GM12874 (cell line): Measurements from ENCODE around the gene EYA4.

Experiments
- CTCF ChIP-seq: IDR thresholded peaks from 2 replicates; pipeline ENCODE4 v1.5.1; 2011; ENCODE audit warnings: low read depth, mild to moderate bottlenecking, control low read depth, low read length, moderate library complexity; ENCODE audit not compliant: insufficient read depth

EYA4 gene

GRCh38 chr6:133456439-133456838 lies 215.3 kb downstream of the EYA4 start:
- TF ChIP-seq CTCF = no peak

- no peak for TF ChIP-seq CTCF
These were observed 215.8 kb downstream of the EYA4 start for GRCh38 chr6:133456944-133457343.

- no peak for TF ChIP-seq CTCF
These were observed 218.9 kb downstream of the EYA4 start for GRCh38 chr6:133460101-133460500.

GRCh38 chr6:133463790-133464189 lies 222.6 kb downstream of the EYA4 start:
- no peak for TF ChIP-seq CTCF

GRCh38 chr6:133466680-133467079 lies 225.5 kb downstream of the EYA4 start:
- no peak for TF ChIP-seq CTCF

GRCh38 chr6:133467231-133467981 lies 226.2 kb downstream of the EYA4 start:
- TF ChIP-seq CTCF = no peak

GRCh38 chr6:133467982-133468380 lies 226.8 kb downstream of the EYA4 start:
- no peak for TF ChIP-seq CTCF

GRCh38 chr6:133468591-133468990 lies 227.4 kb downstream of the EYA4 start:
- no peak for TF ChIP-seq CTCF
